Measurements from ENCODE around the gene BLM. TPM values are rescaled to one million over a fixed set of nuclear protein-coding genes. Genes with fewer than 3 reads are reported as not detected.
"Not testable (repeated sequence)": the region's sequence is repeated elsewhere in the genome, so short reads cannot be mapped to it uniquely, and the experiment has no call there.

BLM gene
- total RNA-seq, 1 experiment from 2014 or later, result 15.6 TPM

GRCh38 chr15:90840954-90841353 is 123.8 kb downstream of the BLM start:
- intact Hi-C loops (cut with micrococcal nuclease; ENCODE audit: unreplicated experiment), result no loop called here
- Histone ChIP-seq H3K4me3 (ENCODE audit: low read depth, low read length) (no peak overlapping the region), H3K36me3 (ENCODE audit: control insufficient read depth, insufficient read depth, low read length) (no peaks in the 10 kb centered on the region), H3K27me3 (replicated peaks; ENCODE audit: control insufficient read depth, insufficient read depth, low read length) (no peaks in the 10 kb centered on the region), H3K4me1 (peaks cover 13% of the 10 kb centered on the region), H3K9me3 (no peaks in the 10 kb centered on the region)
- no peaks in the 10 kb centered on the region for H3K9me3 Mint-ChIP-seq (ENCODE audit: unreplicated experiment)
- H3K4me1 Mint-ChIP-seq (ENCODE audit: low read depth, unreplicated experiment), result peaks cover 8% of the 10 kb centered on the region
- no peaks in the 10 kb centered on the region for H3K36me3 Mint-ChIP-seq (ENCODE audit: insufficient read depth, unreplicated experiment)
- no peak for DNase-seq
- BruUV-seq (replicated peaks), result no TSS peak
- no peak for TF ChIP-seq CTCF (IDR thresholded peaks at IDR 0.05; ENCODE audit: insufficient read depth in 1 of 2, low read depth in 1 of 2, low read length in 1 of 2, severe bottlenecking in 1 of 2, unreplicated experiment in 1 of 2)
- no peaks in the 10 kb centered on the region for H3K27me3 Mint-ChIP-seq (ENCODE audit: insufficient read depth, unreplicated experiment)
- ChIA-PET POLR2A (no interaction called here), CTCF (no interaction called here)
- H3K4me3 Mint-ChIP-seq (ENCODE audit: unreplicated experiment), result no peak overlapping the region
- H3K27ac Mint-ChIP-seq (ENCODE audit: unreplicated experiment), result no peak overlapping the region

GRCh38 chr15:90844696-90845095 is 127.5 kb downstream of the BLM start:
- no peak overlapping the region for H3K4me3 Mint-ChIP-seq (ENCODE audit: unreplicated experiment)
- H3K27me3 ChIP-seq (replicated peaks; ENCODE audit: control insufficient read depth, insufficient read depth, low read length), result no peaks in the 10 kb centered on the region
- H3K36me3 ChIP-seq (ENCODE audit: control insufficient read depth, insufficient read depth, low read length), result no peaks in the 10 kb centered on the region
- intact Hi-C loops (cut with micrococcal nuclease; ENCODE audit: unreplicated experiment), result no loop called here
- peaks cover 2% of the 10 kb centered on the region; the same call in 1 of the 2 replicates for H3K4me1 ChIP-seq
- H3K9me3 ChIP-seq, result no peaks in the 10 kb centered on the region
- no peaks in the 10 kb centered on the region for H3K4me1 Mint-ChIP-seq (ENCODE audit: low read depth, unreplicated experiment)
- H3K36me3 Mint-ChIP-seq (ENCODE audit: insufficient read depth, unreplicated experiment), result no peaks in the 10 kb centered on the region
- no peaks in the 10 kb centered on the region for H3K27me3 Mint-ChIP-seq (ENCODE audit: insufficient read depth, unreplicated experiment)
- CTCF ChIA-PET, result no interaction called here
- no peak overlapping the region for H3K27ac Mint-ChIP-seq (ENCODE audit: unreplicated experiment)
- no peaks in the 10 kb centered on the region for H3K9me3 Mint-ChIP-seq (ENCODE audit: unreplicated experiment)
- no peak for TF ChIP-seq CTCF (IDR thresholded peaks at IDR 0.05; ENCODE audit: insufficient read depth in 1 of 2, low read depth in 1 of 2, low read length in 1 of 2, severe bottlenecking in 1 of 2, unreplicated experiment in 1 of 2)
- no peak for DNase-seq
- BruUV-seq (replicated peaks), result no TSS peak
- H3K4me3 ChIP-seq (ENCODE audit: low read depth, low read length), result no peak overlapping the region
- POLR2A ChIA-PET, result no interaction called here

GRCh38 chr15:90845201-90845949 is 128.2 kb downstream of the BLM start:
- CTCF ChIA-PET, result interaction anchor here (0.6 kb wide), 1 partner anchor 489 kb away, joined by 4 read pairs; no protein-coding TSS in a partner anchor
- no TSS peak for BruUV-seq (replicated peaks)
- H3K4me3 Mint-ChIP-seq (ENCODE audit: unreplicated experiment), result no peak overlapping the region

GRCh38 chr15:90849424-90849823 is 132.3 kb downstream of the BLM start:
- not testable (repeated sequence) for H3K27me3 Mint-ChIP-seq (ENCODE audit: insufficient read depth, unreplicated experiment)

More at GRCh38 chr15:90845201-90845949, 128.2 kb downstream of the BLM start:
- Mint-ChIP-seq H3K9me3 (ENCODE audit: unreplicated experiment) (no peaks in the 10 kb centered on the region), H3K4me1 (ENCODE audit: low read depth, unreplicated experiment) (no peaks in the 10 kb centered on the region), H3K27ac (ENCODE audit: unreplicated experiment) (no peak overlapping the region), H3K27me3 (ENCODE audit: insufficient read depth, unreplicated experiment) (no peaks in the 10 kb centered on the region), H3K36me3 (ENCODE audit: insufficient read depth, unreplicated experiment) (no peaks in the 10 kb centered on the region)
- DNase-seq, result no peak
- H3K27me3 ChIP-seq (replicated peaks; ENCODE audit: control insufficient read depth, insufficient read depth, low read length), result no peaks in the 10 kb centered on the region
- H3K9me3 ChIP-seq, result no peaks in the 10 kb centered on the region
- H3K4me1 ChIP-seq, result no peaks in the 10 kb centered on the region
- intact Hi-C loops (cut with micrococcal nuclease; ENCODE audit: unreplicated experiment), result no loop called here
- TF ChIP-seq CTCF (IDR thresholded peaks at IDR 0.05; ENCODE audit: insufficient read depth in 1 of 2, low read depth in 1 of 2, low read length in 1 of 2, severe bottlenecking in 1 of 2, unreplicated experiment in 1 of 2), result no peak
- H3K4me3 ChIP-seq (ENCODE audit: low read depth, low read length), result no peak overlapping the region
- POLR2A ChIA-PET, result no interaction called here
- H3K36me3 ChIP-seq (ENCODE audit: control insufficient read depth, insufficient read depth, low read length), result no peaks in the 10 kb centered on the region

More at GRCh38 chr15:90849424-90849823, 132.3 kb downstream of the BLM start:
- CTCF ChIA-PET; H3K36me3 ChIP-seq (ENCODE audit: control insufficient read depth, insufficient read depth, low read length); H3K9me3 ChIP-seq; POLR2A ChIA-PET; BruUV-seq (replicated peaks); H3K9me3 Mint-ChIP-seq (ENCODE audit: unreplicated experiment); H3K27me3 ChIP-seq (replicated peaks; ENCODE audit: control insufficient read depth, insufficient read depth, low read length); H3K36me3 Mint-ChIP-seq (ENCODE audit: insufficient read depth, unreplicated experiment); H3K4me3 Mint-ChIP-seq (ENCODE audit: unreplicated experiment); H3K4me3 ChIP-seq (ENCODE audit: low read depth, low read length); H3K4me1 Mint-ChIP-seq (ENCODE audit: low read depth, unreplicated experiment); DNase-seq; H3K4me1 ChIP-seq; intact Hi-C loops (cut with micrococcal nuclease; ENCODE audit: unreplicated experiment); H3K27ac Mint-ChIP-seq (ENCODE audit: unreplicated experiment): not testable (repeated sequence)
